LNCAP (cell line): ENCODE data around the gene GSC2.

ENCODE experiments used
- CTCF ChIP-seq: fragments of 450-650 bp; IDR thresholded peaks from 2 replicates; pipeline ENCODE4 v1.5.1; 2017; ENCODE audit warnings: mild to moderate bottlenecking

The GSC2 gene

GRCh38 chr22:19126309-19127273 is 23.5 kb downstream of the GSC2 start:
- TF ChIP-seq CTCF: no peak

GRCh38 chr22:19125474-19126308 is 24.4 kb downstream of the GSC2 start:
- TF ChIP-seq CTCF: no peak

- no peak for TF ChIP-seq CTCF
These were observed 25.1 kb downstream of the GSC2 start for GRCh38 chr22:19125011-19125410.

GRCh38 chr22:19124377-19124776 is 25.7 kb downstream of the GSC2 start:
- no peak for TF ChIP-seq CTCF

- no peak for TF ChIP-seq CTCF
These were observed 26.2 kb downstream of the GSC2 start for GRCh38 chr22:19123936-19124335.

- TF ChIP-seq CTCF: no peak
These were observed 27.2 kb downstream of the GSC2 start for GRCh38 chr22:19122752-19123492.

- no peak for TF ChIP-seq CTCF
These were observed 27.8 kb downstream of the GSC2 start, which contains the start of gene DGCR2 for GRCh38 chr22:19122143-19122751. TSS of gene DGCR2 (minus strand) at chr22:19122412. CDS start at chr22:19122206, 206 bp downstream.
